GM12875 (cell line): ENCODE data around the gene PAMR1.

ENCODE experiments used
- H3K4me3 ChIP-seq: one replicate; pipeline ENCODE4 v1.5.1; 2011; ENCODE audit warnings: low read depth, low read length, control low read depth
- TF ChIP-seq, protein P1 (sequence below): IDR thresholded peaks from 2 replicates; pipeline ENCODE4 v1.5.1; 2011; ENCODE audit warnings: low read depth, mild to moderate bottlenecking, control low read depth, inconsistent platforms, low read length, moderate library complexity, borderline replicate concordance; ENCODE audit not compliant: insufficient read depth

PAMR1 gene

DNA sequence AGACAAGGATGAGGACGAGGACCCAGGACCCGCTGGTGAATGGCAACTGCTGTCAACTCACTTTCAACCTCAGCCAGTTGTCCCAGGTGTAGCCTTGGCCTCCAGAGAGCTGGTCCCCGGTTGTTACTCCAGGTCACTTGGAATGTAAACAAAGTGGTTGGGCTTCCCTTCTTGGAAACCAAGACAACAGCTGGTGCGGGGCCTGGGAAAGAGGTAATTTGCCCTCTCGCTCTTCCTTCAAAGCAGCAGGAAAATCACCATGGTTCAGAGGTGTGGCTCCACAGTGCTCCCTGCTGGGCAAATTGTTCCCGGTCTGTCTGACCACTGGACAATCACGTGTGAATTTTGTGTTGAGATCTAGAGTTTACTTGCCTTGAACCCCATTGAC is 121.0 kb downstream of the PAMR1 start:
- no peak overlapping the region for H3K4me3 ChIP-seq
- TF ChIP-seq, protein P1, sequence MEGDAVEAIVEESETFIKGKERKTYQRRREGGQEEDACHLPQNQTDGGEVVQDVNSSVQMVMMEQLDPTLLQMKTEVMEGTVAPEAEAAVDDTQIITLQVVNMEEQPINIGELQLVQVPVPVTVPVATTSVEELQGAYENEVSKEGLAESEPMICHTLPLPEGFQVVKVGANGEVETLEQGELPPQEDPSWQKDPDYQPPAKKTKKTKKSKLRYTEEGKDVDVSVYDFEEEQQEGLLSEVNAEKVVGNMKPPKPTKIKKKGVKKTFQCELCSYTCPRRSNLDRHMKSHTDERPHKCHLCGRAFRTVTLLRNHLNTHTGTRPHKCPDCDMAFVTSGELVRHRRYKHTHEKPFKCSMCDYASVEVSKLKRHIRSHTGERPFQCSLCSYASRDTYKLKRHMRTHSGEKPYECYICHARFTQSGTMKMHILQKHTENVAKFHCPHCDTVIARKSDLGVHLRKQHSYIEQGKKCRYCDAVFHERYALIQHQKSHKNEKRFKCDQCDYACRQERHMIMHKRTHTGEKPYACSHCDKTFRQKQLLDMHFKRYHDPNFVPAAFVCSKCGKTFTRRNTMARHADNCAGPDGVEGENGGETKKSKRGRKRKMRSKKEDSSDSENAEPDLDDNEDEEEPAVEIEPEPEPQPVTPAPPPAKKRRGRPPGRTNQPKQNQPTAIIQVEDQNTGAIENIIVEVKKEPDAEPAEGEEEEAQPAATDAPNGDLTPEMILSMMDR = peak; percentile 60; the same call in 1 of the 2 replicates

DNA sequence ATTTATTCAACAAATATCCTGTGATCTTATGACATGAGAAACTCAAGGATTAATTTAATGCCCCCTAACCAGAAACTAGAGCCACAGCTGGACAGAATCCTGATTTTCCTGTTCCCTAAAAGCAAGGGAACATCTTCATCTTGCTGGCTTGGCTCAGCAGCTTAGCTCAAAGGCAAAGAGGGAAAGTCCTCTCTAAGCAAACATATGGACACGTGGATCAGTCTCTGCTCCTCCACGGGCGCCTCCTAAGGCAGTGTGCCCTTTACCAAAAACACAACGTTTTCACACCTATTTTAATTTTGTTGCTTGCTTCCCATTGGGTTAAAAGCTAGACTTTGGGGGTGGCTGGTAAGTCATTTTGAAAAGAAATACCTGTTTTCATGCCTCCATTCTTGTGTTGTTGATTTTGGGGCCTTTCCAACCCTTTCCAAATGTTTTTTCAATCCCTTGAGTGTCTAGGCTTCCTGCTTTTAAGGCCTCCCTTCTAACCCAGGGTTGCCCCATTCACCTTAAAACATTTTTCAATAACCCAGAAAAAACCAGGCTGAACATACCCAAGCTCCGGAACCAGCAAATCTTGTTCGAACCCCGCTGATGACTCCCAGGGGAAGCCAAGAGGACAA is 121.5 kb downstream of the PAMR1 start:
- H3K4me3 ChIP-seq = no peak overlapping the region
- TF ChIP-seq, protein P1 = no peak

DNA sequence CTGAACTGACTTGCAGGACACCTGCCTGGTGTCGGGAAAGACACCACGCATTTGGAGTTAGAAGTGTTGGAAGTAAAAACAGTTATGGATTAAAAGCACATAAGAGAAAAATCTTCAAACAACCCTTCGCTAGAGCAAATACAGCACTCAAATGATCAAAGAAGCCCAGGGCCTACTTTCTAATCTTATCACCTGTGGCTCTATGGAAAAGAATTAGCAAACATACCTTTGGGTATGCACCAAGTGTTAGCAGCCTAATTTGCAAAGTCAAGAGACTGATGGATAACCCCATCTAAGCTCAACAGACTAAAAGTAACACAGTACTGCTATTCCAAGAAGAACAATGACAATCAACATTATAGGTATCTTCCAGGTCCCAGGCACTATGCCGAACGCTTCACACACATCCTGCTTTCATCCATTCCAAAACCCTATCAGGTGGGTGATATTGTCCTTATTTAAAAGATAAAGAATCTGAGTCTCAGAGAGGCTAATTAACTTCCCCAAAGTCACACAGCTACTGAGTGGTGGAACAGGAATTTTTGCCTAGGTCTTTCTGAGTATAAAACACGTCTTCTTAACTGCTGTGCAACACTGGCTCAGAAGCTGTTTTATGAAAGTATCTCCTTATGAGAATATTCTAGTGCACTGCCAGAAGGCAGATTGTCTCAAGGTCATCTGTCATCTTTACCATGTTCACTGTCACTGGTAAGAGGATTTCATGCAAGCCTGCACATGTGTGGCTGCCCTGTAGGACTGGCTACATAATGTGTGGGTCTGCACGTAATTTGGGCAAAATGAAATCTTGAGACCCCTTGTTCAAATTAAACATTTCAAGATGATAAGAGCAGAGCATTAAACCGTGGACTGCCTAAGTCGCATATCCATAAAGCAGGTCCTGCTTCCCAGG is 122.4 kb downstream of the PAMR1 start:
- TF ChIP-seq, protein P1 = no peak
- H3K4me3 ChIP-seq = no peak overlapping the region

DNA sequence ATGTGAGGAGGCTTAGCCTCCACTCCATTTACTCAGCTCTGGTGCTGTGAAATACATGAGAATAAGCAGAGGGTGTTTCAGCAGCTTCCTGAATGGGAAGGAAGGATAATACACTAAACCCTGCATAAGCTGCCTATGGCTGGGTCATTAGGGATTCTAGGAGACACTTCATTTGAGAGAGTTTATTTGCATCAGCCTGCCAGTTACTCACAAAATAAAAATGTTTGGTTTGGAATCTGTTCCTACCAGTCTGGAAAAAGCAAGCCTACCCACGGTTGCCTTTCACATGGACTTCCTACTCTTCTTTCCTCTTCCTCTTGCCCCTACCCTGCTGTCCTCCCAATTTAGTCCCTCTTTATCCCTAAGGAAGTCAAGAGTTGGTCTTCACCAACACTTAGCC is 126.5 kb downstream of the PAMR1 start:
- H3K4me3 ChIP-seq = no peak overlapping the region
- TF ChIP-seq, protein P1 = no peak

DNA sequence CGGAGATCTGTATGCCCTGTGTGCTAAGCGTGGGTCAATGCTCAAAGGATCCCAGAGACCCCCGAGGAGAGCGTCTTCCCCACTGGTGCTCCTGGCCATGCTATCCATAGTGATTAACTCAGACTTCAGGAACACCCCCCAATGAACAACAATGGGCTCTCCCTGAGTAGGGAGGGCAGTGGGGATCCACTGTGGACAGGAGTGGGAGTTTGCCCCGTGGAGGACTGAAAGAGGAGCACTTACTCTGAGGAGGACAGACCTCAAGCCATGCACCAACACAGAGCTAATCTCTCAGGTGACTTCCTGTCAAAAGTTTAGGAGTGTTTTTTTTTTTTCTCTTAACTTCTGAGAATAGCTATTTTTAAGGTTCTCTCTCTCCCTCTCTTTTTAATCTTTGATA is 130.5 kb downstream of the PAMR1 start:
- H3K4me3 ChIP-seq = no peak overlapping the region
- TF ChIP-seq, protein P1 = no peak

DNA sequence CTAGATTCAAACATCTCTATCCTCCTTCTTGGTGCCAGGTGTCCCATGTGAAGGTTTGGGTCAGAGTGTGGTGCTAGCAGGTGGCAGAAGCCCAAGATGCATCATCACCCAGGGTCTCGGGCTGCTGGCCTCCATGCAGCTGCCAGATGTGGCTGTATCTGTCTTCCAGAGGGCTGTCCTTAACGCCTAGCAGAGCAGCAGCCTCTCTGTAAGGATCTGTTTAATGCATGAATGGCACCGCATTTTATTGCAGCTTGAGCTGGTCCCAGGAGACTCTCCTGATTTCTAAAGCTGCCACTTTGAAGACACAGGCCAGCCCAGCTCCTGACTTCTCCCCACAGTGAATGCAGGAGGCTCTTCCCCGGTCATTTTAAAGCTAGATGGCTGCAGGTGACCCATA is 132.3 kb downstream of the PAMR1 start:
- TF ChIP-seq, protein P1 = no peak
- H3K4me3 ChIP-seq = no peak overlapping the region
